Epithelial cell of proximal tubule (primary cell): ENCODE measurements around the gene CCR3. TPM values are rescaled to one million over a fixed set of nuclear protein-coding genes. Genes with fewer than 3 reads are reported as not detected.

Source experiments
- DNase-seq: peaks from one replicate; pipeline ENCODE4 v3.0.0-alpha.2; 2011; ENCODE audit warnings: low read depth
- H3K4me3 ChIP-seq: 2 replicates; pipeline ENCODE4 v1.5.1; 2011; ENCODE audit warnings: low read depth, mild to moderate bottlenecking, low read length
- CTCF ChIP-seq: conservative IDR thresholded peaks from 2 replicates; pipeline ENCODE4 v1.5.1; 2012; ENCODE audit warnings: low read depth, mild to moderate bottlenecking, low read length
- total RNA-seq: library from RNA; depleted of rRNA; stranded (reverse); fragments of >200 nt; gene quantifications from 2 replicates; pipeline ENCODE4 v1.2.3, GENCODE V29; 2015

Gene CCR3
- total RNA-seq, 1 donor from 2014 or later = not detected

- no peak for TF ChIP-seq CTCF
- DNase-seq = no peak
Observed at GRCh38 chr3:46285931-46286619, 43.8 kb downstream of the CCR3 start.

GRCh38 chr3:46286947-46287565, 44.8 kb downstream of the CCR3 start:
- TF ChIP-seq CTCF = no peak
- no peak for DNase-seq
- H3K4me3 ChIP-seq = no peak overlapping the region

More at GRCh38 chr3:46285931-46286619, 43.8 kb downstream of the CCR3 start:
- H3K4me3 ChIP-seq = no peak overlapping the region

- no peak for TF ChIP-seq CTCF
- no peak overlapping the region for H3K4me3 ChIP-seq
- no peak for DNase-seq
Observed at GRCh38 chr3:46289551-46289950, 47.3 kb downstream of the CCR3 start.

- no peak for DNase-seq
- no peak overlapping the region for H3K4me3 ChIP-seq
Observed at GRCh38 chr3:46289966-46290365, 47.7 kb downstream of the CCR3 start.

GRCh38 chr3:46291046-46291445, 48.8 kb downstream of the CCR3 start:
- TF ChIP-seq CTCF = no peak
- no peak for DNase-seq
- no peak overlapping the region for H3K4me3 ChIP-seq

More at GRCh38 chr3:46289966-46290365, 47.7 kb downstream of the CCR3 start:
- TF ChIP-seq CTCF = no peak

DNA sequence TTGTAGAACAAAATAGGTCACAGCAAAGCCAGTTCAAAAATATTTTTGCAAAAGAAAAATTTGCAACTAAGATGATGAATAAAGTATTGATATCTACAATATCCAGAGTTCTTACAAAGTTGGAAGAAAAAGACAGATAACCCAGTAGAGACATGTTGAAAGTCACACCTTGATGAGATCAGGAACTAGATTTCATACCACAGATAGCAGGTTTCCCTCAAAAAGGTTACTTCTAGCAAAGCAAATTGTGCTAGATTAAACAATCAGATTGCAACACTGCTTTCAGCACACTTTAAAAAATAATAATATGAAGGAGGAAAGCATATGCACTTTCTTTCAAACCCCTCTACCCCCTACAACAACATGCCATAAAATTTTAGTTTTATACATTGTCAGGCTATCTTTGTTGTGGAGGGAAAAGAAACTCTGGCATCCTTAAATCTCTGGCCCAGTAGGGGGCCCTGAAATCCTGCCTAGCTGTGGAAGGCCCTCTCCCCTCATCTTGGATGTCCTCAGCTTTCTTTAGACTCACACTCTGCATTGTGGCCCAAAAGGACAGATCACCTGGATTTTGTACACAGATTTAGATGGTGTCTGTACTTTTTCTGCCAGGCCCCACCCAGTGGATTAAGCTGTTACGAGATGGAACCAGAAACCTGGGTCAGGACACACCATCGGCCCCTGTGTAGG, 50.9 kb downstream of the CCR3 start:
- peak; percentile 23 for TF ChIP-seq CTCF
- no peak for DNase-seq
- no peak overlapping the region for H3K4me3 ChIP-seq
